Measurements from ENCODE around the gene SH3RF3.

The SH3RF3 gene

GRCh38 chr2:109289504-109290222 lies 160.7 kb downstream of the SH3RF3 start:
- DNase-seq, result peak in 1 of 10 donors; percentile 3
- intact Hi-C loops (cut with DNase I), result loop anchor here (10.0 kb wide), 1 partner anchor 205 kb away; no protein-coding TSS in a partner anchor

GRCh38 chr2:109290887-109291643 lies 162.1 kb downstream of the SH3RF3 start:
- peak; percentile 35 to 94 (median 55) for DNase-seq
- intact Hi-C loops (cut with DNase I), result no loop called here

GRCh38 chr2:109292386-109292785 lies 163.4 kb downstream of the SH3RF3 start:
- intact Hi-C loops (cut with DNase I), result no loop called here
- no peak for DNase-seq

- DNase-seq, result peak in 3 of 10 donors; percentile 61 to 80 (median 67)
- intact Hi-C loops (cut with DNase I), result no loop called here
Measured at GRCh38 chr2:109293663-109294062, 164.7 kb downstream of the SH3RF3 start.

GRCh38 chr2:109294523-109294922 lies 165.5 kb downstream of the SH3RF3 start:
- intact Hi-C loops (cut with DNase I), result no loop called here
- peak in 2 of 10 donors; percentile 8 to 55 for DNase-seq

- peak in 2 of 10 donors; percentile 15 to 81 for DNase-seq
- intact Hi-C loops (cut with DNase I), result no loop called here
Measured at GRCh38 chr2:109295070-109295780, 166.2 kb downstream of the SH3RF3 start.

GRCh38 chr2:109295781-109296117 lies 166.7 kb downstream of the SH3RF3 start:
- peak in 2 of 10 donors; percentile 2 to 40 for DNase-seq
- intact Hi-C loops (cut with DNase I), result no loop called here

GRCh38 chr2:109297566-109298490 lies 168.8 kb downstream of the SH3RF3 start:
- intact Hi-C loops (cut with DNase I), result no loop called here
- DNase-seq, result peak in 3 of 10 donors; percentile 48 to 76 (median 64)

GRCh38 chr2:109298851-109299250 lies 169.8 kb downstream of the SH3RF3 start:
- DNase-seq, result peak in 3 of 10 donors; percentile 37 to 81 (median 50)
- intact Hi-C loops (cut with DNase I), result no loop called here

- DNase-seq, result peak in 3 of 10 donors; percentile 34 to 59 (median 47)
- intact Hi-C loops (cut with DNase I), result no loop called here
Measured at GRCh38 chr2:109299536-109299935, 170.5 kb downstream of the SH3RF3 start.

GRCh38 chr2:109300582-109300981 lies 171.6 kb downstream of the SH3RF3 start:
- peak in 3 of 10 donors; percentile 15 to 61 (median 35) for DNase-seq
- intact Hi-C loops (cut with DNase I), result no loop called here

- peak in 3 of 10 donors; percentile 42 to 54 (median 48) for DNase-seq
Measured at GRCh38 chr2:109301746-109302145, 172.7 kb downstream of the SH3RF3 start.

GRCh38 chr2:109302319-109302718 lies 173.3 kb downstream of the SH3RF3 start:
- DNase-seq, result peak in 3 of 10 donors; percentile 54 to 64 (median 63)
- intact Hi-C loops (cut with DNase I), result no loop called here

More at GRCh38 chr2:109301746-109302145, 172.7 kb downstream of the SH3RF3 start:
- intact Hi-C loops (cut with DNase I), result no loop called here

- peak in 2 of 10 donors; percentile 10 to 12 for DNase-seq
- intact Hi-C loops (cut with DNase I), result no loop called here
Measured at GRCh38 chr2:109304242-109304641, 175.2 kb downstream of the SH3RF3 start.

- peak in 3 of 10 donors; percentile 13 to 54 (median 27) for DNase-seq
- intact Hi-C loops (cut with DNase I), result no loop called here
Measured at GRCh38 chr2:109304731-109305470, 175.9 kb downstream of the SH3RF3 start.

- peak in 3 of 10 donors; percentile 15 to 46 (median 40) for DNase-seq
- intact Hi-C loops (cut with DNase I), result no loop called here
Measured at GRCh38 chr2:109305490-109306167, 176.6 kb downstream of the SH3RF3 start.

GRCh38 chr2:109306190-109306589 lies 177.2 kb downstream of the SH3RF3 start:
- peak in 3 of 10 donors; percentile 41 to 43 (median 42) for DNase-seq
- intact Hi-C loops (cut with DNase I), result no loop called here

- intact Hi-C loops (cut with DNase I), result no loop called here
- DNase-seq, result peak in 2 of 10 donors; percentile 14 to 32
Measured at GRCh38 chr2:109311771-109312170, 182.8 kb downstream of the SH3RF3 start.
